Measurements from ENCODE around the gene AIRE.

Gene AIRE

DNA sequence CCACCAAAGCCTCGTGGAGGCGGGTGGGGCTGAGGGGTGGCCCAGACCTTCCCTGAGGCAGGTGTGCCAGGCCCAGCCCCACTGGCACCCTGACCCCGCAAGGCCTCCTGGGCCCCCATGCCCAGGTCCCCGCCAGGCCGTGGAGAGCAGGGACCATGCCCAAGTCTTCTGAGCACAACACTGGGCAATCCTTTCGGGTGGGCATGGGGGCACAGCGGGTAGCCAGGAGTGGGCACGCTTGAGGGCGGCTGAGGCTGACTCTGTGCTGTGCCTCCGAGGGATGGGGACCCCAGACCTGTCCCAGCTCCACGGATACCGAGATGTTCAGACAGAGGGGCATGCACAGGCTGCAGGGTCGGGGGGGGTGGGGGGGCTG lies 40.6 kb downstream of the AIRE start:
- Histone ChIP-seq H3K9me3 (ENCODE audit: insufficient read depth, low read length) (no peaks in the 10 kb centered on the region), H3K27ac (ENCODE audit: low read depth, low read length) (no peak overlapping the region), H3K27me3 (ENCODE audit: low read length) (no peaks in the 10 kb centered on the region), H3K4me3 (ENCODE audit: insufficient read depth, low read length, poor library complexity, severe bottlenecking) (no peak overlapping the region), H3K79me2 (ENCODE audit: insufficient read depth, low read length) (no peaks in the 10 kb centered on the region), H2AFZ (ENCODE audit: low read depth, low read length, severe bottlenecking) (no peak overlapping the region), H4K20me1 (ENCODE audit: low read depth, low read length) (no peaks in the 10 kb centered on the region), H3K9ac (ENCODE audit: low read length) (no peak overlapping the region), H3F3A (ENCODE audit: insufficient read depth) (no peaks in the 10 kb centered on the region), H3K36me3 (ENCODE audit: low read length) (no peaks in the 10 kb centered on the region), H3K9me2 (replicated peaks; ENCODE audit: insufficient read depth, low read length) (no peaks in the 10 kb centered on the region), H3K4me2 (ENCODE audit: low read depth, low read length, poor library complexity, severe bottlenecking) (no peak overlapping the region)
- TF ChIP-seq, protein P1, sequence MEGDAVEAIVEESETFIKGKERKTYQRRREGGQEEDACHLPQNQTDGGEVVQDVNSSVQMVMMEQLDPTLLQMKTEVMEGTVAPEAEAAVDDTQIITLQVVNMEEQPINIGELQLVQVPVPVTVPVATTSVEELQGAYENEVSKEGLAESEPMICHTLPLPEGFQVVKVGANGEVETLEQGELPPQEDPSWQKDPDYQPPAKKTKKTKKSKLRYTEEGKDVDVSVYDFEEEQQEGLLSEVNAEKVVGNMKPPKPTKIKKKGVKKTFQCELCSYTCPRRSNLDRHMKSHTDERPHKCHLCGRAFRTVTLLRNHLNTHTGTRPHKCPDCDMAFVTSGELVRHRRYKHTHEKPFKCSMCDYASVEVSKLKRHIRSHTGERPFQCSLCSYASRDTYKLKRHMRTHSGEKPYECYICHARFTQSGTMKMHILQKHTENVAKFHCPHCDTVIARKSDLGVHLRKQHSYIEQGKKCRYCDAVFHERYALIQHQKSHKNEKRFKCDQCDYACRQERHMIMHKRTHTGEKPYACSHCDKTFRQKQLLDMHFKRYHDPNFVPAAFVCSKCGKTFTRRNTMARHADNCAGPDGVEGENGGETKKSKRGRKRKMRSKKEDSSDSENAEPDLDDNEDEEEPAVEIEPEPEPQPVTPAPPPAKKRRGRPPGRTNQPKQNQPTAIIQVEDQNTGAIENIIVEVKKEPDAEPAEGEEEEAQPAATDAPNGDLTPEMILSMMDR (IDR thresholded peaks at IDR 0.05; ENCODE audit: insufficient read depth, low read length, poor library complexity, severe bottlenecking) = no peak
- no peak for TF ChIP-seq EZH2phosphoT487 (conservative IDR thresholded peaks at IDR 0.05; ENCODE audit: low read length)

GRCh38 chr21:44326716-44327602 lies 41.3 kb downstream of the AIRE start:
- TF ChIP-seq, protein P1 (IDR thresholded peaks at IDR 0.05; ENCODE audit: insufficient read depth, low read length, poor library complexity, severe bottlenecking) = no peak
- no peak for TF ChIP-seq EZH2phosphoT487 (conservative IDR thresholded peaks at IDR 0.05; ENCODE audit: low read length)
- Histone ChIP-seq H3K4me3 (ENCODE audit: insufficient read depth, low read length, poor library complexity, severe bottlenecking) (no peak overlapping the region), H3K9me2 (replicated peaks; ENCODE audit: insufficient read depth, low read length) (no peaks in the 10 kb centered on the region), H2AFZ (ENCODE audit: low read depth, low read length, severe bottlenecking) (no peak overlapping the region), H3K79me2 (ENCODE audit: insufficient read depth, low read length) (no peaks in the 10 kb centered on the region), H3F3A (ENCODE audit: insufficient read depth) (no peaks in the 10 kb centered on the region), H3K4me2 (ENCODE audit: low read depth, low read length, poor library complexity, severe bottlenecking) (no peak overlapping the region), H3K27me3 (ENCODE audit: low read length) (no peaks in the 10 kb centered on the region), H3K9me3 (ENCODE audit: insufficient read depth, low read length) (no peaks in the 10 kb centered on the region), H3K9ac (ENCODE audit: low read length) (no peak overlapping the region), H4K20me1 (ENCODE audit: low read depth, low read length) (no peaks in the 10 kb centered on the region), H3K27ac (ENCODE audit: low read depth, low read length) (no peak overlapping the region), H3K36me3 (ENCODE audit: low read length) (no peaks in the 10 kb centered on the region)

GRCh38 chr21:44327603-44327974 lies 41.9 kb downstream of the AIRE start:
- no peaks in the 10 kb centered on the region for H4K20me1 ChIP-seq (ENCODE audit: low read depth, low read length)
- H3K27me3 ChIP-seq (ENCODE audit: low read length) = no peaks in the 10 kb centered on the region
- no peaks in the 10 kb centered on the region for H3K79me2 ChIP-seq (ENCODE audit: insufficient read depth, low read length)
- TF ChIP-seq, protein P1 (IDR thresholded peaks at IDR 0.05; ENCODE audit: insufficient read depth, low read length, poor library complexity, severe bottlenecking) = no peak
- TF ChIP-seq EZH2phosphoT487 (conservative IDR thresholded peaks at IDR 0.05; ENCODE audit: low read length) = no peak
- H3F3A ChIP-seq (ENCODE audit: insufficient read depth) = no peaks in the 10 kb centered on the region
- no peaks in the 10 kb centered on the region for H3K9me2 ChIP-seq (replicated peaks; ENCODE audit: insufficient read depth, low read length)
- H3K9ac ChIP-seq (ENCODE audit: low read length) = no peak overlapping the region
- H2AFZ ChIP-seq (ENCODE audit: low read depth, low read length, severe bottlenecking) = no peak overlapping the region
- no peak overlapping the region for H3K27ac ChIP-seq (ENCODE audit: low read depth, low read length)
- H3K4me2 ChIP-seq (ENCODE audit: low read depth, low read length, poor library complexity, severe bottlenecking) = no peak overlapping the region
- no peak overlapping the region for H3K4me3 ChIP-seq (ENCODE audit: insufficient read depth, low read length, poor library complexity, severe bottlenecking)
- no peaks in the 10 kb centered on the region for H3K36me3 ChIP-seq (ENCODE audit: low read length)
- no peaks in the 10 kb centered on the region for H3K9me3 ChIP-seq (ENCODE audit: insufficient read depth, low read length)

Data from SU-DHL-6 (cell line).